Spleen (tissue), 11 donors: Measurements from ENCODE around the gene PTGDR. TPM values are rescaled to one million over a fixed set of nuclear protein-coding genes. Genes with fewer than 3 reads are reported as not detected.

Source experiments
- DNase-seq: peaks from one replicate; pipeline ENCODE4 v3.0.0-alpha.2; 2020
- H3K27ac ChIP-seq, 8 donors: fragments of 200-600 bp; sonication (generic) in 7 of 8; 1 replicate in 4 of 8; 2 replicates in 4 of 8; pipeline versions ENCODE4 v1.5.0 to v1.8.0; 2016 to 2021; ENCODE audit warnings: inconsistent platforms in 4 of 8, mild to moderate bottlenecking in 4 of 8, moderate library complexity in 1 of 8
- H3K27me3 ChIP-seq, 7 donors: fragments of 200-600 bp; sonication (generic) in 6 of 7; replicated peaks in 1 of 7; 1 replicate in 4 of 7; 2 replicates in 3 of 7; pipeline versions ENCODE4 v1.5.0 to v1.8.0; 2016 to 2021; ENCODE audit warnings: inconsistent platforms in 3 of 7, mild to moderate bottlenecking in 1 of 7
- H3K36me3 ChIP-seq, 6 donors: fragments of 200-600 bp; sonication (generic) in 5 of 6; 1 replicate in 4 of 6; 2 replicates in 2 of 6; pipeline versions ENCODE4 v1.5.0 to v1.8.0; 2016 to 2021; ENCODE audit warnings: inconsistent platforms in 2 of 6
- H3K4me1 ChIP-seq, 6 donors: fragments of 200-600 bp; sonication (generic) in 5 of 6; 1 replicate in 3 of 6; 2 replicates in 3 of 6; pipeline versions ENCODE4 v1.5.0 to v1.8.0; 2016 to 2021; ENCODE audit warnings: inconsistent platforms in 3 of 6
- H3K4me3 ChIP-seq, 8 donors: fragments of 200-600 bp; sonication (generic) in 7 of 8; 1 replicate in 4 of 8; 2 replicates in 4 of 8; pipeline versions ENCODE4 v1.5.0 to v1.8.0; 2016 to 2021; ENCODE audit warnings: inconsistent platforms in 4 of 8, mild to moderate bottlenecking in 4 of 8, moderate library complexity in 2 of 8
- H3K9me3 ChIP-seq, 8 donors: fragments of 200-600 bp; sonication (generic) in 7 of 8; 1 replicate in 4 of 8; 2 replicates in 4 of 8; pipeline versions ENCODE4 v1.5.0 to v1.8.0; 2016 to 2021; ENCODE audit warnings: inconsistent platforms in 4 of 8
- POLR2A ChIP-seq, 3 donors: fragments of 450-650 bp; IDR thresholded peaks; one replicate each; pipeline ENCODE4 v1.5.1; 2017; ENCODE audit warnings: antibody characterized with exemption in 3 of 3, mild to moderate bottlenecking in 1 of 3
- POLR2AphosphoS5 ChIP-seq, 3 donors: sonication (generic); formaldehyde crosslinking; IDR thresholded peaks; one replicate each; pipeline ENCODE4 v1.5.1; 2017; ENCODE audit warnings: antibody characterized with exemption in 3 of 3
- WGBS, 5 donors: extraction: QIAGEN DNeasy Blood & Tissue Kit in 3 of 5; methylation state at CpG; one replicate each; pipeline versions ENCODE4 v1.1.5 to v1.1.7; 2013 to 2018; 5-methylcytosine and 5-hydroxymethylcytosine counted together
- intact Hi-C: fragments of 100-400 bp; cut with DNase I; formaldehyde crosslinking; loops from one replicate; pipeline ENCODE4 v1.15.0; 2023; ENCODE audit warnings: low total_unique reads
- polyA plus RNA-seq, 3 donors: library from polyadenylated mRNA; stranded (reverse); fragments of 200-250 nt; gene quantifications; one replicate each; pipeline ENCODE4 v1.2.1, GENCODE V29; 2013
- total RNA-seq, 7 donors: library from RNA; depleted of rRNA in 3 of 7; stranded (reverse); fragments of >200 nt in 3 of 7; fragmentation: NEBNext Ultra II Directional in 4 of 7; extraction: Animal tissue kit (Norgen Biotek cat#: 25700) in 4 of 7; gene quantifications; one replicate each; pipeline versions ENCODE4 v1.1.0 to v1.2.1, GENCODE V29; 2016 to 2021
- TF ChIP-seq, protein P1 (sequence below), 11 experiments: fragments of 200-600 bp in 7 of 11; fragments of 450-650 bp in 4 of 11; sonication (generic) in 4 of 11; IDR thresholded peaks in 8 of 11; conservative IDR thresholded peaks in 3 of 11; 1 replicate in 7 of 11; 2 replicates in 4 of 11; pipeline versions ENCODE4 v1.4.0 to v1.8.0; 2016 to 2021; ENCODE audit warnings: antibody characterized with exemption in 11 of 11, inconsistent platforms in 4 of 11, mild to moderate bottlenecking in 1 of 11
- donor health status: healthy with polysubstance abuse.
- donor health status: DM: no; HTN: no; CAD: no; lungs with moderate emphysema.
- donor health status: DM: no; HTN: no; CAD: no.
- donor health status: Bipolar disorder and iron deficiency.
- donor health status: healthy.
- donor health status: DM: no; HTN: no; CAD: no.
- donor health status: DM: yes; HTN: yes; CAD: no.

PTGDR gene
- total and polyA plus RNA-seq, 10 donors: 0.67 to 20.5 (median 10.6) TPM

DNA sequence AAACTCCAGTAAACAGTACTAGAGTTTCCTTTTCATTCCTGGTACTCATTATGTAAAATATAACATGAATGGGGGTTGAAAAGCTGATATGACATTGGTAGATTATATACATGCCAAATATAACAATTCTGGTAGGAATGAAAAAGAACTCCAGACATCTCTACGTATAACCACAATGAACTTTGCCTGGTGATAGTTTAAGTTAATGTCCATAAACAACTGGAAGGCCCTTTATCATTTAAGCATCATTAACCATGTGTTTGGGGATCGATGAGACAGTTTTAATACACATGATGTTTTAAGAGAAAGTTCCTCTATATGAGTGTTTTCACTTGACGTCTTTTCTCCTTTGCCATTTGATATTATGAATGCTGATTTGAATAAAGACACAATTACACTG is 52.4 kb downstream of the PTGDR start:
- Histone ChIP-seq H3K9me3 (peaks cover 0 to 29% (median 22%) of the 10 kb centered on the region in 8 donors), H3K27me3 (peaks cover 0 to 32% (median 7%) of the 10 kb centered on the region in 7 donors), H3K4me3 (peak overlapping the region in 1 of 8 donors; percentile 82), H3K27ac (no peak overlapping the region), H3K36me3 (no peaks in the 10 kb centered on the region), H3K4me1 (peaks cover 4 to 75% (median 38%) of the 10 kb centered on the region in 6 donors)
- DNase-seq: no peak
- WGBS, 5 donors: 86 to 94% (median 90%) methylated on average over 3 of the region's 3 CpGs
- TF ChIP-seq POLR2AphosphoS5 (IDR thresholded peaks at IDR 0.05) (no peak), POLR2A (IDR thresholded peaks at IDR 0.05) (no peak)
- TF ChIP-seq, protein P1, sequence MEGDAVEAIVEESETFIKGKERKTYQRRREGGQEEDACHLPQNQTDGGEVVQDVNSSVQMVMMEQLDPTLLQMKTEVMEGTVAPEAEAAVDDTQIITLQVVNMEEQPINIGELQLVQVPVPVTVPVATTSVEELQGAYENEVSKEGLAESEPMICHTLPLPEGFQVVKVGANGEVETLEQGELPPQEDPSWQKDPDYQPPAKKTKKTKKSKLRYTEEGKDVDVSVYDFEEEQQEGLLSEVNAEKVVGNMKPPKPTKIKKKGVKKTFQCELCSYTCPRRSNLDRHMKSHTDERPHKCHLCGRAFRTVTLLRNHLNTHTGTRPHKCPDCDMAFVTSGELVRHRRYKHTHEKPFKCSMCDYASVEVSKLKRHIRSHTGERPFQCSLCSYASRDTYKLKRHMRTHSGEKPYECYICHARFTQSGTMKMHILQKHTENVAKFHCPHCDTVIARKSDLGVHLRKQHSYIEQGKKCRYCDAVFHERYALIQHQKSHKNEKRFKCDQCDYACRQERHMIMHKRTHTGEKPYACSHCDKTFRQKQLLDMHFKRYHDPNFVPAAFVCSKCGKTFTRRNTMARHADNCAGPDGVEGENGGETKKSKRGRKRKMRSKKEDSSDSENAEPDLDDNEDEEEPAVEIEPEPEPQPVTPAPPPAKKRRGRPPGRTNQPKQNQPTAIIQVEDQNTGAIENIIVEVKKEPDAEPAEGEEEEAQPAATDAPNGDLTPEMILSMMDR (IDR thresholded peaks at IDR 0.05 in 8 of 11, conservative IDR thresholded peaks at IDR 0.05 in 3 of 11): no peak
- intact Hi-C loops: no loop called here

DNA sequence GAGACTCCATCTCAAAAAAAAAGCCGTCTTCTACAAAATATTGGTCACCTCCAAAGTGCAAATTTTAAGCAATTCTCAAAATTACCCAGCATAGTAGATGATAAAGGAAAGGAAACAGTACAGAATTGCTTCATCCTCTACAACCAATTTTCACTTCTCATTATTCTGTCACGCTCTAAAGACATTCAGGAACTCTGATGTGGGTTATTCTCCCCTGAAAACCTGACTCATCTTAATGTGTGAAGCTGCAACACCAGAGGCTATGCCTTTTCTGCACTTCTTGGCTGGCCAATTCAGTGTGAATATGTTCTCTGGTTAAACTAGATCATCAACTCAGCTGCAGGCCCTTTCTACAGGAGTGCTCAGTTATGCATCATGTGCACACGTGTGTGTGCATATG is 57.6 kb downstream of the PTGDR start:
- intact Hi-C loops: no loop called here
- H3K27ac ChIP-seq: peak overlapping the region; percentile 23 to 80 (median 60)
- H3K4me3 ChIP-seq: peak overlapping the region in 1 of 8 donors; percentile 42
- H3K27me3 ChIP-seq: no peaks in the 10 kb centered on the region
- H3K9me3 ChIP-seq: peaks cover 0 to 29% (median 22%) of the 10 kb centered on the region in 8 donors
- H3K36me3 ChIP-seq: no peaks in the 10 kb centered on the region
- no peak for TF ChIP-seq POLR2A (IDR thresholded peaks at IDR 0.05)
- peak in 1 of 3 donors; percentile 58 for TF ChIP-seq POLR2AphosphoS5 (IDR thresholded peaks at IDR 0.05)
- WGBS, 5 donors: 26 to 39% (median 34%) methylated on average over 3 of the region's 3 CpGs
- no peak for DNase-seq
- H3K4me1 ChIP-seq: peaks cover 11 to 69% (median 45%) of the 10 kb centered on the region in 6 donors

DNA sequence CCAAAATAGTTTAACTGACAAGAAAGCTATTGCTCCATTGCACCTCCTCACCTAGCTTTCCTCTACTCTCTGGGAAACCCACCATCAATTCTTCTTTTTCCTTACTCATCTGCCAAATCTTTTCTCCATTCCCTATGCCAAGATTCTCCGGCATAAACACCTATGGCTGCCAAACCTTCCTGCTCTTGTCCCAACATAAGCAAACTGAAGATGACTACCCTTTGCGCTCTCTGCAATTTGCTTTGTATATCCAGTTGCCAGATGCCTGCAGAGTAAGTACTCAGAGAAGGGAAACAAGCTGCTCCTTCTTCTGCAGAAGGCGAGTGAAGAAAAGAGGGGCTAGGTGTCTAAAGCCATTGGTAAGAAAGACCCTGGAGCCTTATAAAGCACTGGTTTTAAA is 58.1 kb downstream of the PTGDR start:
- H3K4me1 ChIP-seq: peaks cover 11 to 64% (median 44%) of the 10 kb centered on the region in 6 donors
- no peak overlapping the region for H3K4me3 ChIP-seq
- 94 to 99% (median 97%) methylated on average over 3 of the region's 3 CpGs for WGBS, 5 donors
- DNase-seq: no peak
- H3K27ac ChIP-seq: peak overlapping the region in 5 of 8 donors; percentile 24 to 80 (median 76)
- TF ChIP-seq, protein P1 (IDR thresholded peaks at IDR 0.05 in 8 of 11, conservative IDR thresholded peaks at IDR 0.05 in 3 of 11): no peak
- TF ChIP-seq POLR2AphosphoS5 (IDR thresholded peaks at IDR 0.05) (no peak), POLR2A (IDR thresholded peaks at IDR 0.05) (no peak)
- intact Hi-C loops: no loop called here
- no peaks in the 10 kb centered on the region for H3K27me3 ChIP-seq
- peaks cover 0 to 28% (median 22%) of the 10 kb centered on the region in 8 donors for H3K9me3 ChIP-seq
- no peaks in the 10 kb centered on the region for H3K36me3 ChIP-seq

Other genes with a start within 250 kb of the PTGDR start
- gene NID2, start 198.6 kb upstream of the PTGDR start, total RNA-seq: 10 to 100 TPM in 1 of 7 donors, 1 to 10 TPM in 6; 2.0 to 10.8 (median 5.2) TPM
- 1 to 10 TPM in 1 of 3 donors, under 1 TPM in 2; 0.33 to 1.4 (median 0.93) TPM for gene NID2, start 198.6 kb upstream of the PTGDR start, polyA plus RNA-seq
- 10 to 100 TPM; 13.2 to 44.7 (median 16.2) TPM for gene PTGER2, start 46.6 kb downstream of the PTGDR start, total RNA-seq
- gene PTGER2, start 46.6 kb downstream of the PTGDR start, polyA plus RNA-seq: 1 to 10 TPM; 1.5 to 3.0 (median 2.8) TPM